ENCODE data around the gene MARCHF10. TPM values are rescaled to one million over a fixed set of nuclear protein-coding genes. Genes with fewer than 3 reads are reported as not detected.
A peak's percentile ranks its signal among the peaks of the same experiment; 100 is the strongest.
"Not testable (repeated sequence)": the region's sequence is repeated elsewhere in the genome, so short reads cannot be mapped to it uniquely, and the experiment has no call there.

MARCHF10 gene
- total RNA-seq, 4 donors from 2014 or later: 0.28 TPM; not detected in 3

- no peak for TF ChIP-seq CTCF (IDR thresholded peaks at IDR 0.05)
- no peak for DNase-seq (ENCODE audit: low spot score)
- no peak for ATAC-seq (ENCODE audit: low FRiP score)
Observed at GRCh38 chr17:62786646-62787045, 21.5 kb downstream of the MARCHF10 start.

- not testable (repeated sequence) for ATAC-seq (ENCODE audit: low FRiP score); DNase-seq (ENCODE audit: low spot score)
Observed at GRCh38 chr17:62785983-62786382, 22.1 kb downstream of the MARCHF10 start.

GRCh38 chr17:62782730-62783270 is 25.3 kb downstream of the MARCHF10 start:
- DNase-seq (ENCODE audit: low spot score): no peak
- TF ChIP-seq CTCF (IDR thresholded peaks at IDR 0.05): no peak
- no peak for ATAC-seq (ENCODE audit: low FRiP score)

- no peak for TF ChIP-seq CTCF (IDR thresholded peaks at IDR 0.05)
- no peak for DNase-seq (ENCODE audit: low spot score)
Observed at GRCh38 chr17:62781831-62782251, 26.3 kb downstream of the MARCHF10 start.

GRCh38 chr17:62781356-62781755 is 26.8 kb downstream of the MARCHF10 start:
- TF ChIP-seq CTCF (IDR thresholded peaks at IDR 0.05): no peak
- ATAC-seq (ENCODE audit: low FRiP score) (no peak), DNase-seq (ENCODE audit: low spot score) (no peak)

More at GRCh38 chr17:62781831-62782251, 26.3 kb downstream of the MARCHF10 start:
- ATAC-seq (ENCODE audit: low FRiP score): peak; percentile 57

GRCh38 chr17:62780951-62781350 is 27.2 kb downstream of the MARCHF10 start:
- no peak for DNase-seq (ENCODE audit: low spot score)
- no peak for ATAC-seq (ENCODE audit: low FRiP score)
- no peak for TF ChIP-seq CTCF (IDR thresholded peaks at IDR 0.05)

- no peak for DNase-seq (ENCODE audit: low spot score)
- TF ChIP-seq CTCF (IDR thresholded peaks at IDR 0.05): no peak
- no peak for ATAC-seq (ENCODE audit: low FRiP score)
Observed at GRCh38 chr17:62780269-62780668, 27.8 kb downstream of the MARCHF10 start.

Data from omental fat pad (tissue), 4 donors.